ENCODE data around the gene MFRP.

GRCh38 chr11:119298726-119299125, 47.8 kb downstream of the MFRP start:
- TF ChIP-seq POLR2A (IDR thresholded peaks at IDR 0.05), result no peak
- no peak for TF ChIP-seq CTCF (IDR thresholded peaks at IDR 0.05)

Data from ovary (tissue), 3 donors.